Spleen (tissue), 11 donors: Measurements from ENCODE around the gene NCS1. TPM values are rescaled to one million over a fixed set of nuclear protein-coding genes. Genes with fewer than 3 reads are reported as not detected.

ENCODE experiments used
- DNase-seq: peaks from one replicate; pipeline ENCODE4 v3.0.0-alpha.2; 2020
- H3K27ac ChIP-seq, 8 donors: fragments of 200-600 bp; sonication (generic) in 7 of 8; 1 replicate in 4 of 8; 2 replicates in 4 of 8; pipeline versions ENCODE4 v1.5.0 to v1.8.0; 2016 to 2021; ENCODE audit warnings: inconsistent platforms in 4 of 8, mild to moderate bottlenecking in 4 of 8, moderate library complexity in 1 of 8
- H3K27me3 ChIP-seq, 7 donors: fragments of 200-600 bp; sonication (generic) in 6 of 7; replicated peaks in 1 of 7; 1 replicate in 4 of 7; 2 replicates in 3 of 7; pipeline versions ENCODE4 v1.5.0 to v1.8.0; 2016 to 2021; ENCODE audit warnings: inconsistent platforms in 3 of 7, mild to moderate bottlenecking in 1 of 7
- H3K36me3 ChIP-seq, 6 donors: fragments of 200-600 bp; sonication (generic) in 5 of 6; 1 replicate in 4 of 6; 2 replicates in 2 of 6; pipeline versions ENCODE4 v1.5.0 to v1.8.0; 2016 to 2021; ENCODE audit warnings: inconsistent platforms in 2 of 6
- H3K4me1 ChIP-seq, 6 donors: fragments of 200-600 bp; sonication (generic) in 5 of 6; 1 replicate in 3 of 6; 2 replicates in 3 of 6; pipeline versions ENCODE4 v1.5.0 to v1.8.0; 2016 to 2021; ENCODE audit warnings: inconsistent platforms in 3 of 6
- H3K4me3 ChIP-seq, 8 donors: fragments of 200-600 bp; sonication (generic) in 7 of 8; 1 replicate in 4 of 8; 2 replicates in 4 of 8; pipeline versions ENCODE4 v1.5.0 to v1.8.0; 2016 to 2021; ENCODE audit warnings: inconsistent platforms in 4 of 8, mild to moderate bottlenecking in 4 of 8, moderate library complexity in 2 of 8
- H3K9me3 ChIP-seq, 8 donors: fragments of 200-600 bp; sonication (generic) in 7 of 8; 1 replicate in 4 of 8; 2 replicates in 4 of 8; pipeline versions ENCODE4 v1.5.0 to v1.8.0; 2016 to 2021; ENCODE audit warnings: inconsistent platforms in 4 of 8
- CTCF ChIP-seq, 11 experiments: fragments of 200-600 bp in 7 of 11; fragments of 450-650 bp in 4 of 11; sonication (generic) in 4 of 11; IDR thresholded peaks in 8 of 11; conservative IDR thresholded peaks in 3 of 11; 1 replicate in 7 of 11; 2 replicates in 4 of 11; pipeline versions ENCODE4 v1.4.0 to v1.8.0; 2016 to 2021; ENCODE audit warnings: antibody characterized with exemption in 11 of 11, inconsistent platforms in 4 of 11, mild to moderate bottlenecking in 1 of 11
- POLR2A ChIP-seq, 3 donors: fragments of 450-650 bp; IDR thresholded peaks; one replicate each; pipeline ENCODE4 v1.5.1; 2017; ENCODE audit warnings: antibody characterized with exemption in 3 of 3, mild to moderate bottlenecking in 1 of 3
- POLR2AphosphoS5 ChIP-seq, 3 donors: sonication (generic); formaldehyde crosslinking; IDR thresholded peaks; one replicate each; pipeline ENCODE4 v1.5.1; 2017; ENCODE audit warnings: antibody characterized with exemption in 3 of 3
- WGBS, 5 donors: extraction: QIAGEN DNeasy Blood & Tissue Kit in 3 of 5; methylation state at CpG; one replicate each; pipeline versions ENCODE4 v1.1.5 to v1.1.7; 2013 to 2018; 5-methylcytosine and 5-hydroxymethylcytosine counted together
- intact Hi-C: fragments of 100-400 bp; cut with DNase I; formaldehyde crosslinking; loops from one replicate; pipeline ENCODE4 v1.15.0; 2023; ENCODE audit warnings: low total_unique reads
- polyA plus RNA-seq, 3 donors: library from polyadenylated mRNA; stranded (reverse); fragments of 200-250 nt; gene quantifications; one replicate each; pipeline ENCODE4 v1.2.1, GENCODE V29; 2013
- total RNA-seq, 7 donors: library from RNA; depleted of rRNA in 3 of 7; stranded (reverse); fragments of >200 nt in 3 of 7; fragmentation: NEBNext Ultra II Directional in 4 of 7; extraction: Animal tissue kit (Norgen Biotek cat#: 25700) in 4 of 7; gene quantifications; one replicate each; pipeline versions ENCODE4 v1.1.0 to v1.2.1, GENCODE V29; 2016 to 2021
- donor health status: healthy with polysubstance abuse.
- donor health status: DM: no; HTN: no; CAD: no; lungs with moderate emphysema.
- donor health status: DM: no; HTN: no; CAD: no.
- donor health status: Bipolar disorder and iron deficiency.
- donor health status: healthy.
- donor health status: DM: no; HTN: no; CAD: no.
- donor health status: DM: yes; HTN: yes; CAD: no.

Gene NCS1
- total and polyA plus RNA-seq, 10 donors = 0.46 to 2.5 (median 1.3) TPM

GRCh38 chr9:130126721-130127433, 45.3 kb upstream of the NCS1 start:
- Histone ChIP-seq H3K4me1 (peaks cover 10 to 49% (median 38%) of the 10 kb centered on the region in 6 donors), H3K27me3 (no peaks in the 10 kb centered on the region), H3K4me3 (no peak overlapping the region), H3K36me3 (peaks cover 0 to 100% (median 34%) of the 10 kb centered on the region in 6 donors), H3K9me3 (no peaks in the 10 kb centered on the region), H3K27ac (peak overlapping the region in 5 of 8 donors; percentile 77 to 83 (median 81))
- TF ChIP-seq POLR2AphosphoS5 (IDR thresholded peaks at IDR 0.05) (no peak), CTCF (IDR thresholded peaks at IDR 0.05 in 8 of 11, conservative IDR thresholded peaks at IDR 0.05 in 3 of 11) (no peak), POLR2A (IDR thresholded peaks at IDR 0.05) (no peak)
- intact Hi-C loops = no loop called here
- DNase-seq = no peak
- 63 to 81% (median 64%) methylated on average over 4 of the region's 4 CpGs for WGBS, 5 donors

- H3K27ac ChIP-seq = peak overlapping the region; percentile 66 to 83 (median 78)
- TF ChIP-seq POLR2AphosphoS5 (IDR thresholded peaks at IDR 0.05) (peak in 1 of 3 donors; percentile 63), CTCF (IDR thresholded peaks at IDR 0.05 in 8 of 11, conservative IDR thresholded peaks at IDR 0.05 in 3 of 11) (no peak)
- 17 to 35% (median 25%) methylated on average over 6 of the region's 6 CpGs for WGBS, 5 donors
- H3K36me3 ChIP-seq = peaks cover 0 to 100% (median 28%) of the 10 kb centered on the region in 6 donors
- intact Hi-C loops = no loop called here
- H3K4me3 ChIP-seq = peak overlapping the region in 1 of 8 donors; percentile 30
- H3K27me3 ChIP-seq = no peaks in the 10 kb centered on the region
- peak; percentile 85 for DNase-seq
- no peaks in the 10 kb centered on the region for H3K9me3 ChIP-seq
- peaks cover 10 to 44% (median 38%) of the 10 kb centered on the region in 6 donors for H3K4me1 ChIP-seq
Observed at GRCh38 chr9:130128251-130128650, 44.0 kb upstream of the NCS1 start.

GRCh38 chr9:130128733-130129431, 43.3 kb upstream of the NCS1 start:
- peaks cover 10 to 44% (median 38%) of the 10 kb centered on the region in 6 donors for H3K4me1 ChIP-seq
- WGBS, 5 donors = 32 to 39% (median 33%) methylated on average over 14 of the region's 14 CpGs
- peak overlapping the region; percentile 66 to 83 (median 78) for H3K27ac ChIP-seq
- no peaks in the 10 kb centered on the region for H3K27me3 ChIP-seq
- peak overlapping the region in 2 of 8 donors; percentile 4 to 30 for H3K4me3 ChIP-seq
- H3K36me3 ChIP-seq = peaks cover 0 to 100% (median 28%) of the 10 kb centered on the region in 6 donors
- intact Hi-C loops = no loop called here
- TF ChIP-seq CTCF (IDR thresholded peaks at IDR 0.05 in 8 of 11, conservative IDR thresholded peaks at IDR 0.05 in 3 of 11) (no peak), POLR2AphosphoS5 (IDR thresholded peaks at IDR 0.05) (no peak), POLR2A (IDR thresholded peaks at IDR 0.05) (no peak)
- DNase-seq = peak; percentile 89
- no peaks in the 10 kb centered on the region for H3K9me3 ChIP-seq
